Stimulated activated CD8-positive, alpha-beta memory T cell treated with anti-CD3 and anti-CD28 coated beads, Interleukin-12 subunit alpha, Interleukin-12 subunit beta, amount 100 ng/mL, for 24 hours (primary cell): ENCODE data around the gene AEN.

Experiments used
- DNase-seq: peaks from one replicate; pipeline ENCODE4 v3.0.0-alpha.2; 2020; ENCODE audit errors: extremely low read depth

The AEN gene

GRCh38 chr15:88620995-88621772 lies at the start of gene AEN:
AEN (plus strand) TSS chr15:88621340; CDS start chr15:88626210, 4,870 bp downstream.
- peak; percentile 80 for DNase-seq

DNA sequence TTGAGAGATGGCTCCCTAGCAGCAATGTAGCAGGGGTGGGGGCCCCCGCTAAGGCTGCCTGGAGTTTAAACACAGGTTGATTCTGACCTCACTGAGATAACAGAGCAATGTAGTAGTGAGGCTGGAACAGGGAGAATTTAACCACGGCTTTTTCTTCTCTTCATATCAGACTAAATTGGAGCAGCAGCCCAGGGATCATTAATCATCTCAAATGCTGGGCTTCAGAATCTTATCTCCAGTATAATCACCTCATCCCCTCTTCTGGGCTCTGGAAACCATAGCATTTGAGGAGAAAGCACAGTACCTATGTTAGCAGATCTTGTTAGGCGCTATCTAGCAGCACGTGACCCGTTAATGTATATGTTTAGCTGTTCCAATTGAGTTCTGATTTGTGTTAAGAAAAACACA lies 49.3 kb upstream of the AEN start:
- no peak for DNase-seq

DNA sequence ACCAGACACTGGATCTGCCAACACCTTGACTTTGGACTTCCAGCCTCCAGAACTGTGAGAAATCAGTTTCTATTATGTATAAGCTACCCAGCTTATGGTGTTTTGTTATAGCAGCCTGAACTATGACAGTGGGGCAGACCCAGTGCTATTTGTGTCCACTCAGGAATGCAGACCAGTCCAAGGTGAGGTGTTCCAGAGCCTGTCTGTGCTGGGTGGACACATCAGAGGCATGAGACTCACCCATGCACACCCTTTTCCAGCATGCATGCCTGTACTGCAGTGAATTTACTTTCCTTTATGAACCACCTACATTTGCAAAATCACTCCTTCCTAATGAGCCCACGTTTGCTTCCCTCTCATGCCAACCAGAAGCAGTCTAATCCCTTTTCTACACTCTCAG lies 47.1 kb upstream of the AEN start:
- no peak for DNase-seq

DNA sequence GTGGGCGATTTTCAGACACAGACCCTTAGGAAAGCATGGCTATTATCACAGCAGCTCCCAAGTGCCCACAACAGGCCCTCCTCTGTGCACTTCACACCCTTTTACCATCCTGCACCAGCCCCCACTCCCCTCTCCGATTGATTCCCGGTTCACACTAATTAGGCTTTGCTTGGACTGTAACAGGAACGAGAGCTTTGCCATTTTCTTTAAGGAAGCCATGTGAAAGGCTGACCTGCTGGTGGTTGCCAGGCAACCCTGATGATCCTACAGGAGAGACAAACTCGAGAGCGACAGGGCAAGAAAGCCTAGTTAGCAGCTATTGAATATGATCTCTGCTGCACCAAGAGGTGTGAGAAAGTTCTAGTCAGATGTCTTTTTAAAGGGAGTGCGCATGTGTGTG lies 46.5 kb upstream of the AEN start:
- no peak for DNase-seq

DNA sequence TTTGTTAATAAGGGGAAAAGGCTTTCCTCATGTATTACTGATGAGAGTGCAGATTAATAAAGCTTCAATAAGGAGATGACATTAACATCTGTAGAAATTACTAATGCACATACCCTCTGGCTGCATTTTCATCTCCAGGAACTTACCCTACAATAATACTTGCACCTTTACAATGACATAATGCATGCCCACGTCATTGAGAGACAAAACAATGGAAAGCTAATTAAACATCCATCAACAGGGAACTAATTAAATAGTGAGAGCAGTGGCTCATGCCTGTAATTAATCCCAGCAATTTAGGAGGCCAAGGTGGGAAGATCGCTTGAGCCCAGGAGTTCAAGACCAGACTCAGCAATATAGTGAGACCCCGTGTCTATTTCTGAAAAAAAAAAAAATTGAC lies 41.8 kb upstream of the AEN start:
- DNase-seq = no peak

DNA sequence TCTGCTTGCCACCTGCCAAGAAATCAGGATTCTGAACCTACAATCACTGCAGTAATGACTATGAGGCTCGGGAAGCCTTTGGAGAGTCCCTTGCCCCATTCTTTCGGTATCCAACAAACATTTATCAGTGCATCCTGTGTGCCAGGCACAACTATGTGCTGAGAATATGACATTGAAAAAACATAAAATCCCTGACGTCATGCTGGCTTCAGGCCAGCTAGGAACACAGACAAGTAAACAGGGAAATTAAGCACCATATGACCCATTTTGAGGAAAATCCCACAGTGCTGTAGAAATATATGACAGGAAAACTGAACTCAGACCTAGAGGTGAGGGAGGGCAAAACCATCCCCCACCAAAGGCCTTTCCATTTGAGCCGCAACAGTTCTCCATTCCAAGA lies 40.6 kb upstream of the AEN start:
- no peak for DNase-seq

DNA sequence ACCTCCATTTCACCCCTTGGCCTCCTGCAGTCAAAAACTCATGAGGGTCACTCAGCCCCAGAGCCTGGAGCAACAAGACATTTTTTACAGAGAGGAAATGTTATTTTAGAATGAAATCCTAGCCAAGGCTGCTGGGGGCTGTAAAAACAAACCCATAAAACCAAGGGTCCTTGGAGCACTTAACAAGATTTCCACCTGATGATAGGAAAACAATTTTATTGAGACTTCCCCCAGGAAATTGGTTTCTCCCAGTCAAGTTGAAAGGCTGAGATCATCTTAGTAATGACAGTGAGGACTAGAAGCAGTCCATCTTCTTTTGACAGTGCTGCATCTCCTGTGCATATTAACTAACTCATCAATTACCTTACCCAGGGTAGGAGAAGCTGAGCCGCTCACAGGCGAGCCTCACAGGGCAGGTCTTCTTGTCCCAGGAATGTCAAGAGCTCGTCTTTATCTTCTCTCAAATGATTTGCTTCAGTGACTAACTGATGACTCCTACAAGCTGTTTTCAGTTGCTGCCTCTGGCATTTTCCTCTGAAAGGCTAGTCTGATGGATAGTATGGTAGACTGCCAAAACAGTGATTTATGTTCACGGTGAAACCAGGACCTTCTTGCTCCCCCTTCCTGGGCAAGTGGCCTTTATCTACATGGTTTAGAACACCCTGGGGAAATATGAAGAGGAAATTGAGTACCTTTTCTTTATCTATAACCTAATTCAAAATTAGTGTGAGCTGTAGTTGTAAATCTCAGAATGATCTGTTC lies 34.6 kb upstream of the AEN start:
- no peak for DNase-seq

DNA sequence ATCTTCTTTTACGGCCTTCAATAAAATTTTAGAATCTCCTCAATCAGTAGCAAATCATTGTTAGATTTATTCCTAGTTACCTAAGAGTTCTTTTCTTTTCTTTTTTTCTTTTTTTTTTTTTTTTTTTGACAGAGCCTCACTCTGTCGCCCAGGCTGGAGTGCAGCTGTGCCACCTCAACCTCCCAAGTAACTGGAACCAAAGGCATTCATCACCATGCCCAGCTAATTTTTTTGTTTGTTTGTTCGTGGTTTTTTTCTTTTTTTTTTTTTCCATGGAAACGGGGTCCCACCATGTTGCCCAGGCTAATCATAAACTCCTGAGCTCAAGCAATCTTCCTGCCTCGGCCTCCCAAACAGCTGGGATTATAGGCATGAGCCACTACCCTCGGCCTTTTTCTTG lies 30.4 kb upstream of the AEN start:
- no peak for DNase-seq

- DNase-seq = no peak
These were observed 29.8 kb upstream of the AEN start for GRCh38 chr15:88591384-88591783.

DNA sequence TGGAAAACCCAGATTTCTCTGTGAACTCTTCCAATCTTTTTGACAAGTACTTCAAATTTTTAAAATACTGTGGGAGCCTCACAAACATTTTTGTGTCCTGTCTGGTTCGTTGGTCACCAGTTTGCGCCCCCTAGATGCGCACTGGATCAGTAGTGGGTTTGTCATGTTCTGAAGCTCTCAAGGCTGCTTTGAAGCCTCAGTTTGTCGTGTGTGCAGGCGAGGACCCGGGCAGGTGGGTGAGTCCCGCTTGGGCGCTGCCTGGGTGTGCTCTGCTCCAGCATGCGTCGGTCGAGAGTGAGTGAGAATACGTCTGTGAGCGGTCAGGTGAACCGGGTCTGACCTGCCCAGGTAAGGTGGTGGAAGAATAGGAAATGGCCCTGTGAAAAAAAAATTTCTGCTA lies 17.3 kb upstream of the AEN start:
- DNase-seq = no peak

GRCh38 chr15:88604381-88605188 lies 16.6 kb upstream of the AEN start:
- DNase-seq = no peak

- DNase-seq = no peak
These were observed 15.7 kb upstream of the AEN start for GRCh38 chr15:88605189-88606069.

- DNase-seq = no peak
These were observed 14.9 kb upstream of the AEN start for GRCh38 chr15:88606070-88606794.

DNA sequence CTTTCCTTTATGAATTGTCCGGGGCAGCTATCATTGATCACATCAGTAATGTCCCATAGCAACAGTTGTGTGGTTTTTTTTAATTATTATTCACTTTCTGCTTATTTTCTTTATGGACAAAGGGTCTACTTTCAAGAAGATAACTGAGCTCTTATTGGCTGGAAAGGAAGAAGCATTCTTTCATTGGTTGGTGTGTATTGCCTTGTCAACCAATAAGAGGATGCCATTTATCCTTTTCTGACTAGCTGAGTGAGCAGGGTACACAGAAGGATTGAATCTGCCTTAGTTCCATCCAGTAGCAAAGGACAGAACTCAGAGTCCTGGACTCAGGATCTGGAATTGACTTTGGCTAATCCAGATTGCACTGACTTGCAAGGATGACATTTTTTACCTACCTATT lies 13.2 kb upstream of the AEN start:
- no peak for DNase-seq

GRCh38 chr15:88608607-88609181 lies 12.4 kb upstream of the AEN start:
- no peak for DNase-seq

DNA sequence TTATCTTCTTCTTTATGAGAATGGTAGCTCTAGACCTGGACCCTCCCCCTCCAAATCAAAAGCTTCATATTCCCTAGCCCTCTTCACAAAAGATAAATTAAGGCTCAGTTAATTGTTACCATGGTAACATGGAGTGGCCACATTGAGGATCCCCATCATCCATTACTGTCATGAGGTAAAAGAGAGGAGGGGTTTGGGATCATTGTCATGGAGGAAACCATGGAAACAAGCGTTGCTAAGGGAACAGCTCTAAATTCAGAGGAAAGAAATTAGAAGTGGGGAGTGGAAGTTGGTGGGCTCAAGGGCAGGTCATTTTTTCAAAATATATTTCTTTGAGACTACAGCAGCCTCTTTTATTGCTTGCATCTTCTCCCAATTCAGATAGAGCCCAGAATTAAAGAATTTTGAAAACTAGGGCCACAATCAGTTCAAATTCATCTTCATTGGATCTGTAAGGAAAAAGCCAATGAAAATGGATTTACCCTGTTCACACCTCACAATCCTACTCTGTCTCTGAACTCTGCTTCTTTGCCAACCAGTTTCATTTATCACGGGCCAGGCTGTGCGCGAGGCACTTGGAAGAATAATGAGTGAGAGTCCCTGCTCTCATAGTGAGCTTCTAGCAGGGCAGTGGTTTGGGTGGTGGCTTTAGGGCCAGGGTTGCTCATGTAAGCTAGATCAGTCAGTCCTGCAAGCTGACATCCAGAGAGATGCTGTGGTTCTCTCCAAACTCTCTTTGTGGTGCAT lies 11.6 kb upstream of the AEN start:
- DNase-seq = no peak

GRCh38 chr15:88610701-88611231 lies 10.4 kb upstream of the AEN start:
- DNase-seq = no peak

DNA sequence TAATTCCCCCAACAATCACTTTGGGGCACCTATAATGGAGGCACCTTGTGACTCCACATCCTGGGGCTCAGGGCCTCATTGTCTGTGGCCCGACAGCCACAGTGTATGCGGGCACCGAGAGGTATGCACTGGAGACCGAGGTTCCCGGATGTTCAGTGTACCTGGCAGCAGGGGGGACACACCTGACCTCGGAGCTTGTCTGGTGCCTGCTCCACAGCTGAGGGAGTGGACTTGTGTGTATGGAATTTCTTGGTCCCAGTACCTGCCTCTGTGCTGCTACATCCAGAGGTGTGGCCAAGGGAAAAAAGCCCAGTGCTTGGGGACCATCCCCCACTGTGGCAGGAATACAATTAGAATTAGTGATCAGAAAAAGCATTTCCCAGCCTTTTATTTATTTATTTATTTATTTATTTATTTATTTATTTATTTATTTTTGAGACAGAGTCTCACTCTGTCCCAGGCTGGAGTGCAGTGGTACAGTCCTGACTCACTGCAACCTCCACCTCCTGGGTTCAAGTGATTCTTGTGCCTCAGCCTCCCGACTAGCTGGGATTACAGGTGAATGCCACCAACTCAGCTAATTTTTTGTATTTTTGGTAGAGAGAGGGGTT lies 8.8 kb upstream of the AEN start:
- no peak for DNase-seq
